Activated effector memory CD4-positive, alpha-beta T cell treated with anti-CD3 and anti-CD28 coated beads, Interleukin-2, amount 50 U/mL, for 16 hours (primary cell): ENCODE data around the gene SLC26A2.
"Not testable (repeated sequence)": the region's sequence is repeated elsewhere in the genome, so short reads cannot be mapped to it uniquely, and the experiment has no call there.

Experiments
- DNase-seq: peaks from one replicate; pipeline ENCODE4 v3.0.0-alpha.2; 2020

SLC26A2 gene

GRCh38 chr5:149937610-149938009 is 22.9 kb upstream of the SLC26A2 start:
- no peak for DNase-seq

- DNase-seq = no peak
Observed at GRCh38 chr5:149938279-149938678, 22.3 kb upstream of the SLC26A2 start.

- no peak for DNase-seq
Observed at GRCh38 chr5:149938791-149939358, 21.7 kb upstream of the SLC26A2 start.

GRCh38 chr5:149939546-149939945 is 21.0 kb upstream of the SLC26A2 start:
- DNase-seq = no peak

GRCh38 chr5:149940077-149940574 is 20.4 kb upstream of the SLC26A2 start:
- no peak for DNase-seq

GRCh38 chr5:149940941-149941644 is 19.5 kb upstream of the SLC26A2 start:
- DNase-seq = no peak

GRCh38 chr5:149941795-149942194 is 18.8 kb upstream of the SLC26A2 start:
- DNase-seq = no peak

GRCh38 chr5:149942199-149942598 is 18.4 kb upstream of the SLC26A2 start:
- no peak for DNase-seq

- not testable (repeated sequence) for DNase-seq
Observed at GRCh38 chr5:149942741-149943169, 17.8 kb upstream of the SLC26A2 start.

GRCh38 chr5:149943177-149943949 is 17.2 kb upstream of the SLC26A2 start:
- DNase-seq = not testable (repeated sequence)

- DNase-seq = no peak
Observed at GRCh38 chr5:149944666-149945065, 15.9 kb upstream of the SLC26A2 start, which contains the start of gene PDE6A. TSS of gene PDE6A (minus strand) at chr5:149944793. CDS start at chr5:149944673, 120 bp downstream.

GRCh38 chr5:149946118-149946517 is 14.4 kb upstream of the SLC26A2 start:
- DNase-seq = no peak

GRCh38 chr5:149948993-149949392 is 11.6 kb upstream of the SLC26A2 start:
- no peak for DNase-seq

- DNase-seq = no peak
Observed at GRCh38 chr5:149951138-149951749, 9.3 kb upstream of the SLC26A2 start.

GRCh38 chr5:149953436-149954121 is 7.0 kb upstream of the SLC26A2 start:
- no peak for DNase-seq

- DNase-seq = no peak
Observed at GRCh38 chr5:149954798-149955197, 5.8 kb upstream of the SLC26A2 start.

GRCh38 chr5:149956685-149957084 is 3.9 kb upstream of the SLC26A2 start:
- DNase-seq = no peak

- no peak for DNase-seq
Observed at GRCh38 chr5:149957855-149958254, 2.7 kb upstream of the SLC26A2 start.

GRCh38 chr5:149959406-149960236 is 937 bp upstream of the SLC26A2 start:
- DNase-seq = peak; percentile 76

GRCh38 chr5:149961186-149961685 is 678 bp downstream of the SLC26A2 start:
- no peak for DNase-seq

- no peak for DNase-seq
Observed at GRCh38 chr5:149961957-149962409, 1.4 kb downstream of the SLC26A2 start.
